MM.1S (cell line): Measurements from ENCODE around the gene RNF152.

Experiments used
- EZH2 ChIP-seq: fragments of 300-600 bp; sonication (generic); optimal IDR thresholded peaks from 2 replicates; pipeline ENCODE3; 2017; ENCODE audit warnings: low read depth, mild to moderate bottlenecking, antibody characterized with exemption, low read length, mixed read lengths
- EZH2phosphoT487 ChIP-seq: fragments of 300-600 bp; sonication (generic); IDR thresholded peaks from 2 replicates; pipeline ENCODE4 v1.6.1; 2018; ENCODE audit warnings: antibody characterized with exemption, low read length
- TF ChIP-seq, protein P1 (sequence below): fragments of 300-600 bp; sonication (generic); IDR thresholded peaks from 2 replicates; pipeline ENCODE4 v1.5.1; 2016; ENCODE audit warnings: antibody characterized with exemption, low read length, mixed read lengths

DNA sequence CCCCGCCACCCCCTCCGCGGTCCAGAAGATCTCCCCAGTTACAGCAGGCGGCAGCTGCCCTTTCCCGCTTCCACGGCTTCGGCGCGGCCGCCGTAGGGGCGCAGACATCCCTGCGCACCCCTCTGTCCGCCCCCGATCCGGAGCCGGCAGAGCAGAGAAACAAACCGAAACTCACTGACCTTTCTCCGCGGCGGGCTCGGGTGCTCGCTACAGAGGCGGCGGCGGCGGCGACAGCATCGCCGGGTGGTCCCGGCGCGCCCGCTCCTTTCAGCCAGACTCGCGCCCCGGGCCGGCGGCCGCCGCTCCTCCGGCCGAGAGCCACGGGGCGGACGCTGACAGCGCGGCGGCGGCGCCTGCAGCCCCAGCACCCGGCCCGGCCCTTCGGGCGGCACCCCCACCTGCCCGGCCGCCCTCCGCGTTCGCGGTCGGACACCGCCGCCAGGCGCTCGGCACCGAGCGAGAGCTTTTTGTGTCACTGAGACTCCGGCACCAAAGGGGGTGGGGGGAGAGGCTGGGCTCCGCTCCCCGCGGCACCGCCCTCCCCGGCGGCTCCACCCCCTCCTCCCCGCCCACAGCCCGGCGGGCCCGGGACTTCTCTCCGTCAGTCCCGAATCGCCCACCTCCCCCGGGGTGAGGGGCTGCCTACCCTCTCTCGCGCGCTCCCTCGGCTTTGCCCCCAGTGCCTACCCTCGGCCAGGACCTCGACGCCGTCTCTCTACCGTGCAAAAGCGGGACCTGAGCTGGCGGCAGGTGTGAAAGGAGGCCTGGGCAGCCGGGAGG is 1.4 kb upstream of the RNF152 start:
- TF ChIP-seq, protein P1, sequence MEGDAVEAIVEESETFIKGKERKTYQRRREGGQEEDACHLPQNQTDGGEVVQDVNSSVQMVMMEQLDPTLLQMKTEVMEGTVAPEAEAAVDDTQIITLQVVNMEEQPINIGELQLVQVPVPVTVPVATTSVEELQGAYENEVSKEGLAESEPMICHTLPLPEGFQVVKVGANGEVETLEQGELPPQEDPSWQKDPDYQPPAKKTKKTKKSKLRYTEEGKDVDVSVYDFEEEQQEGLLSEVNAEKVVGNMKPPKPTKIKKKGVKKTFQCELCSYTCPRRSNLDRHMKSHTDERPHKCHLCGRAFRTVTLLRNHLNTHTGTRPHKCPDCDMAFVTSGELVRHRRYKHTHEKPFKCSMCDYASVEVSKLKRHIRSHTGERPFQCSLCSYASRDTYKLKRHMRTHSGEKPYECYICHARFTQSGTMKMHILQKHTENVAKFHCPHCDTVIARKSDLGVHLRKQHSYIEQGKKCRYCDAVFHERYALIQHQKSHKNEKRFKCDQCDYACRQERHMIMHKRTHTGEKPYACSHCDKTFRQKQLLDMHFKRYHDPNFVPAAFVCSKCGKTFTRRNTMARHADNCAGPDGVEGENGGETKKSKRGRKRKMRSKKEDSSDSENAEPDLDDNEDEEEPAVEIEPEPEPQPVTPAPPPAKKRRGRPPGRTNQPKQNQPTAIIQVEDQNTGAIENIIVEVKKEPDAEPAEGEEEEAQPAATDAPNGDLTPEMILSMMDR = peak; percentile 9; the same call in 1 of the 2 replicates
- TF ChIP-seq EZH2 (no peak), EZH2phosphoT487 (no peak)
